Activated T-cell treated with anti-CD3 and anti-CD28 coated beads, Interleukin-2, amount 50 U/mL, for 48 hours (primary cell): ENCODE results near the gene UROS.

Experiments used
- DNase-seq, 2 experiments: peaks; one replicate each; pipeline ENCODE4 v3.0.0-alpha.2; 2020

Gene UROS

DNA sequence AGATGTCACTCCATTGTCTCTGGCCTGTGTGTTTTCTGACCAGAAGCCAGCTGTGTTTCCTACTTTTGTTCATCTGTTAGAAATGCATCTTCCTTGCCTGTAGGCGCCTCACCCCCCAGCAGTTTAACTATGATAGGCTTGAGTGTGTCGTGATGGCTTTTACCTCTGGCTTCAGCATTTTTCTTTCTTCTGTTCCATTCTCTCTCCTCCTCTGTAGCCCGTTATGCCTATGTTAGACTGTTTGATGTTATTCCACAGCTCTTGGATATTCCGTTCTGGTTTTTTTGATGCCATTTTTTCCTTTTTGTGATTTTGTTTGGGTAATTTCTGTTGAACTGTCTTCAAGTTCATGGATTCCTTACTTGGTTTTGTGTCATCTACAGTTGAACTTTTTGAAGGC is 65.3 kb downstream of the UROS start:
- no peak for DNase-seq

DNA sequence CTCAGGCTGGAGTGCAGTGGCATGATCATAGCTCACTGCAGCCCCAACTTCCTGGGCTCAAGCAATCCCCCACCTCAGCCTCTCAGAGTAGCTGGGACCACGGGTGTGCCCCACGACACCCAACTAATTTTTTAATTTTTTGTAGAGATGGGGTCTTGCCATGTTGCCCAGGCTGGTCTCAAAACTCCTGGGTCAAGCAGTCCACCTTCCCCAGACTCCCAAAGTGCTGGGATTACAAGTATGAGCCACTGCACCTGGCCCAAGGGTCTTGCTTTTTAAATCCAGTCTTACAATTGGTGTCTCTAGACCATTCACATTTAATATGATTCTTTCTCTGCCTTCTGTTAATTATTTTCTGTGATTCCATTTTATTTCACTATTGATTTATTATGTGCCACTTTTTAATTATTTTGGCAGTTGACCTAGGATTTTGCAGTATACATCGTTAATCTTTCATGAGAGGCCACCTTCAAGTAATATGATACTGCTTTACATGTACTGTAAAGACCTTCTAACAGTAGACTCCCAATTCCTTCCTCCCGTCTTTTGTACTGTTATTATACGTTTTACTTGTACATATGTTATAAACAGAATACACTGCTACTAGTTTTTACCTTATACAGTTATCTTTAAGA is 66.1 kb downstream of the UROS start:
- DNase-seq = no peak

DNA sequence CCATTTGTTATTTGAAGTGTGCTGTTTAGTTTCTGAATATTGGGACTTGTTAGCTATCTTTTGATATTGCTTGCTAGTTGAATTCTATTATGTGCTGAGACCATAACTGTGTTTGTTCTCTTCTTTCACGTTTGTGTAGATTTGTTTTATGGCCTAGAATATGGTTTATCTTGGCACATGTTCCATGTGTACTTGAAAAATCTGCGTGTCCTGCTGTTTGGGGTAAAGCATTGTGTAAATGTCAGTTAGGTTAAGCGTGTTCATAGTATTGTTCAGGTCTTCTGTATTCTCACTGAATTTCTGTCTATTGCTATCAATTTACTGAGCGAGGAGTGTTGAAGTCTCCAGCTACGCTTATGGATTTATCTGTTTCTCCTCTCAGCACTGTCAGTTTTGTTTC is 66.9 kb downstream of the UROS start:
- DNase-seq = no peak

DNA sequence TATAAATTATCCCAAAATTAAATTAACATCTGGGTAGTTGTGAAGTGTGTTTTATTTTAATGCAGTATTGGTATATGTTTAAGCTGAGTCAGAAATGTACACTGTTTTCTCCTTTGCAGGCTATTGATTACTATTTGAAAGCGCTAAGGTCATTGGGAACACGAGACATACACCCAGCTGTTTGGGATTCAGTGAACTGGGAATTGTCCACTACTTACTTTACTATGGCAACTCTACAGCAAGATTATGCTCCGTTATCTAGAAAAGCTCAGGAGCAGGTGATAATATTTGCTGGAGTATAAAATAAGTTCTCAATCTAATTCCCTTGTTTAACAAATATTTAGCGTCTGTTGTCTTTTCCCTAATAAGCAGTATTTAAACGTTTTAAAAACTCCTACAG is 75.6 kb downstream of the UROS start:
- DNase-seq = no peak

DNA sequence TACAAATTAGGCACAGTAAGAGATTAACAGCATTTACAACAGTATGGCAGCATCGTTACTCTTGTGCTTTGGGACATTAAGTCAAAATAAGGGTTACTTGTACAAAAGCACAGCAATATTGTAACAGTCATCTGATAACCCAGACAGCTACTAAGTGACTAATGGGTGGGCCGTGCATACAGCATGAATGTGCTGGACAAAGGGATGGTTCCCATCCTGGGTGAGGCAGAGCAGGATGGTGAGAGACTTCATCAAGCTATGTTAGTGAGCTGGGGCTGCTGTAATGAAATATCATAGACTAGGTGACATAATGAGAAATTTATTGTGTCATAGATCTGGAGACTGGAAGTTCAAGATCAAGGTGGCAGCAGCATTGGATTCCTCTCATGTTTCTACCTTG is 78.1 kb downstream of the UROS start:
- no peak for DNase-seq

DNA sequence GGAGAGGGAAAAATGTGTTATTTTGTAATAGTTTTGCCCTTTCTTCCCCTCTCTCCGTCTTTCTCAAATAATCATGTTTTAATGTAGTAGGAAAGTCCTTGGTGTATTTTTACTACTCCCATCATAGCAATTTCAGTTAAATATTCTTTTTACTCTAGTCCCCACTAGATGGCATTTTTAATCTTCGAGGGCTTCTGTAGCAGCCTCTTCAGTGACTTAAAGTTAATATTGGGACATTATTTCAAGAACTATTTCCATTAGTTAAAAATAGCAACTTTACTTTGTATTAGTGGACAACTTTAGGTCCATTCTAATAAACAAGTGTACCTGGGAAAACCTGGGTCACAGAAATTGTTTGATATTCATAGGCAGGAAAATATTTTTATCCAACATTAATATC is 80.6 kb downstream of the UROS start:
- DNase-seq = no peak

DNA sequence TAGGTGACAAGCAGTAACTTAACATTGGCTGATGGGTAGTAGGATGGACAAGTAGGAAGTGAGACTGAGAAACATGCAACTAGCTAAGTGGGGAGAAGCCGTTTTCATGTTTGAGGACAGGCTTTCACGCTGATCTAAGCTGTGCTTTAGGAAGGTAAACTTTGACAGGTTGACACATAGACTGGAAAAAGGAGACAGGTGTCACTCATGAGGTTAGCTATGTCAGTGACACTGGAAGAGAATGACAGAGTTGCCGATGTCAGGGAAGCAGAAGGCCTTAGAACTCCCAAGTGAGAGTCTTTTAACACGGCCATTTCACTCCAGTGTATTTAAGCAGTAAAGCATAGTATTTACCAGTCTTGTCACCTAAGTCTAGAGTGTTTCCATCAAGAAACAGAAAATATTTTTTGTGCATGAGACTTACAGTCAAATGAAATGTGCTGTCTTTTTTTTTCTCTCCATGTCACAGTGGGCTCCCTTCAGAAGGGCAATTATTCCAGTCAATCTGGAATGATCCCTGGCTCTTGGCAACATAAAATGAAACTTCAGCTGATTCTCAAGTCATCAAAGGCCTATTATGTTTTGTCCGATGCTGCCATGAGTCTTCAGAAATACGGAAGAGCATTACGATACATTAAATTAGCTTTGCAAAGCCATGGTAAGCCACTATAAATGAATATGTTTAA is 82.9 kb downstream of the UROS start:
- DNase-seq = no peak
